Right kidney (tissue), 1 donor: ENCODE results near the gene NRCAM.

Source experiments
- DNase-seq: peaks from one replicate; pipeline ENCODE4 v3.0.0-alpha.2; 2016

The NRCAM gene

DNA sequence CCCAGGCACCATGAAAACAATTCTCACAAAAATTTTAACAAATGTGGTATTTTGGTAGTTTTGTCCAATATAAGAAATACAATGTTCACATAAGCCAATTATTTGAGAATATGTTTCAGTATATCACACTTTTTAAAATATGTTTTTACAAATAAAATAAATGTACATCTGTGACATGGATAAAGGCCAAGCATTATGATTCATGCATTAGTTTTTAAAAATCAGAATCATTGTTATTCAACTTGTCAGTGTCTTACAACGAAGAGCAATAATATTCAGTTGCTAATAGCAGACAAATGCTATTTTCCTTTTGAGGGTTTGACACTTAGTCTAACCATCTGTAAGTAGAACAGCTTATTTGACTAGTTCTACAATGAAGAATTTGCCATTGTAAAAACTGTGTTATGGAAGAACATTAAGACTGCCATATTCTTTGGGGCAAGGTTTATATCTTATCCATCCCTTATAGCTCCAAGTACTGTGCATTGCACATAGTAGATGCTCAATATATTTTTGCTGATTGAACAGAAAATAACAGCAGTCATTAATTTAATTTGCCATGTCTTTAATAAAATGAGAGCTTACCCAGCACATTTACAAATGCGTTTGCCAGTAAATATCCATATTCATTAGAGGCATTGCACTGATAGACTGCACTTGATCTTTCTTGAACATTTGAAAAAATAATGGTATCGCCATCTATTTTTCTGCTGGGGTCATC is 258.7 kb downstream of the NRCAM start:
- DNase-seq: no peak

DNA sequence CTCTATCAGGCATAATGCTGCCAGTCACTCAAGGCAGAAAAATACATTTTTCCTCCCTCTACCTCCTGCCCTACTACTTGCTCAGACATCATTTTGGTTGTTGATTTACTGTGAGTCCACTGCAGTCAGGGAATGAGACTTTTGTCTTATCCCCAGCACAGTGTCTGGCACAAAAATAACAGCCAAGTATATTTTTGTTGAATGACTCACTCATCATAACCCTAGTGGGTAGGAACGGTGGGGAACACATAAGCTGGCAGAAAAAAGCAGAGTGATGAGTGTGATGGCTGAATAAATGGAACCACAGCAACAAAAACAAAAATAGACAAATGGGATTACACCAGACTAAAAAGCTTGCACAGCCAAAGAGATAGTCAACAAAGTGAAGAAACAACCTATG is 260.2 kb downstream of the NRCAM start:
- no peak for DNase-seq

DNA sequence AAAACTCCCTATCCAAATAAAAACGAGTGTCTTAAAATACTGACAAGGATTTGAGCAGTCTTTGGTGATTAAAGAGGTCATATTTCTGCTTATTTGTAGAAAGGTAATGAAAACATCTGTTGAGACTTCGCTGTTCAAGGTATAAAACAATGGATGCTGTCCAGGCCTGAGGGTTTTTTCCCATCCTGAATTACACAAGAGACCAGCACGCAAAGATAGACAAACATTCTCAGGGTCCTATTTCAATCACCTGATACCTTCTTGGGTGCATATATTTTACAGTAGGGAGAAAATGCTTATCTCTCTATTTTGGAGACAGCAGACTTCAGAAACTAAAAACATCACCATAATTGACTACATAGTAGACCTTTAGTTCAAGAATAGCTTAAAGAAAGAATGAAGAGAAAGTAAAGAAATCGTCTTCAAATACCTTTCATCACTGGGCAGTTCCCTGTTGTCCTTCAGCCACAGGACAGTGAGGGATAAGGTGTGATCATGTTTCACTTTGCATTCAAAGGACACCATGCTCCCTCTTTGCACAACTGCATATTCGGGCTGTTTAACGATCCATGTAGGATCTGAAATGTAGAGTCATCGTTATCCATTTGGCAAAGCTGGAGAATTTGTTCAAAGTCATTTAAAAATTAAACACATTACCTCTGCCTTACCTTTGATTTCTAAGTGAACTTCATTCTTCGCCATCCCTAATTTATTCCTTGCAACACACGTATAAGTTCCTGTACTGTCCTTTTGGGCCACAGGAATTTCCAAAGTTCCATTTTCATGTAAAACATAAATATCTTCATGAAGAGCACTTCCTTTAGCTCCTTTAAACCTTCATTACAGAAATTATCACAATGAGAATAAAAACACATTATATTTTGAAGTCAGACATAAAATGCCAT is 262.4 kb downstream of the NRCAM start:
- DNase-seq: peak; percentile 17

DNA sequence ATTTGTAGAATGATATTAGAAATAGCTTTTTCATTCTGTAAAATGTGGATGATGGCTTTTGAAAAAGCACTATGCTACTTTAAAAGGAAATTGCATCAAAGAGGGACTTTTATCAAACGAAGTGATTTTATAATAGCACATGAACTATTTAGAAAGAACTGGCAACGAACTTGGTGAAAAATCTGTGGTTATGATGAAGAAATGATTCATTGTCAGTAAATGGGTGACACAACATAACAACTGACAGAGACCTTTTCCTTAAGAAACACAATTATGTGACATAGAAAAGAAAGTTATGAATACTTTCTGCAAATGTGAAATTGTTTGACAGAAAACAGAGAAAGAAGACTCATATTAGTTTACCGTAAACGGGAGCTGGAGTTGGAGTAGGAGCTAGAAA is 265.3 kb downstream of the NRCAM start:
- DNase-seq: no peak

DNA sequence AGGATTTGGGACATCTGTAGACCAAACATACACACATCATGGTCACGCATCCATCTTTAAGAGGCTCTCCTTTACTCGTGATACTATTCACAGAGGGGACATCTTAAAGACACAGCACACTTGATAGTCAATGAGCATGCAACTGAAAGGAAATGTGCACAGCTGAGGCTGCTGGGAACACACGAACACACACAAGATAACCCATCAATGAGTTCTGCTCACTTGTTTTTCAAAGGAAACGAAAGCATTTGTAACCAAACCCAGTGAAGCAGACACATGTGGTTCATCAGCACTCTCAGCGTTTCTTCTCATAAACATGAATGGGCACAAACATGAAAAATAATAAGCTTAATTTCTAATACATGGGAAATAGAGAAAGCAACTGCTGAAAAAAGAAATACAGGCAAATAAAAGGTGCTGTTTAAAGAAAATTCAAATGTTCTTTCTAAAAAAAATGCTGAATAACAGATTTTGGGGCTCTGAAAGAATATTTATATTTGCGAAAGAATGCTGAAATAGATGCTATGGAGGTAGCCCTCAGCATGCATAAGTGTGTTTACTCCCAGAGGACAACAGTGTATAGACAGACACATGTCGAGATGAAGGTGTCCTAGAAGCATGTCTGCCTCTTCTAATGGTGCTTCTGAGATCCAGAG is 266.4 kb downstream of the NRCAM start:
- no peak for DNase-seq

DNA sequence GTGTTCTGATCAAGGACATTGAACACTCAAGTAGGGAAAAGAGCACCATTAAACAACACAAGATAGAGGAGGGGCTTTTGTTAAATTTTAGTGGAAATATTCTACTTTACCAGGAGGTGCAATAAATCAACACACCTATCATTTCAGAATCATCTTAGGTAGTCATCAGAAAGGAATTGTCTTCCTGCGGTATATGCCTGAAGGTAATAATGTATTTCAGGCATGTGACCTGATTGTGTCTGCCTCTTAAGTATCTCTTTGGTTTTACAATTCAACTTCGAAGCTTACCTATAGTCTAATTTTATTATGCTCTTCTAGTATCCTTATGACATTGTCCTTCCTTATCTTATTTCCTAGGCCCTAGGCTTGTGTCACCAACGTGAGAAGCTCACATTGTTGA is 267.5 kb downstream of the NRCAM start:
- DNase-seq: no peak

DNA sequence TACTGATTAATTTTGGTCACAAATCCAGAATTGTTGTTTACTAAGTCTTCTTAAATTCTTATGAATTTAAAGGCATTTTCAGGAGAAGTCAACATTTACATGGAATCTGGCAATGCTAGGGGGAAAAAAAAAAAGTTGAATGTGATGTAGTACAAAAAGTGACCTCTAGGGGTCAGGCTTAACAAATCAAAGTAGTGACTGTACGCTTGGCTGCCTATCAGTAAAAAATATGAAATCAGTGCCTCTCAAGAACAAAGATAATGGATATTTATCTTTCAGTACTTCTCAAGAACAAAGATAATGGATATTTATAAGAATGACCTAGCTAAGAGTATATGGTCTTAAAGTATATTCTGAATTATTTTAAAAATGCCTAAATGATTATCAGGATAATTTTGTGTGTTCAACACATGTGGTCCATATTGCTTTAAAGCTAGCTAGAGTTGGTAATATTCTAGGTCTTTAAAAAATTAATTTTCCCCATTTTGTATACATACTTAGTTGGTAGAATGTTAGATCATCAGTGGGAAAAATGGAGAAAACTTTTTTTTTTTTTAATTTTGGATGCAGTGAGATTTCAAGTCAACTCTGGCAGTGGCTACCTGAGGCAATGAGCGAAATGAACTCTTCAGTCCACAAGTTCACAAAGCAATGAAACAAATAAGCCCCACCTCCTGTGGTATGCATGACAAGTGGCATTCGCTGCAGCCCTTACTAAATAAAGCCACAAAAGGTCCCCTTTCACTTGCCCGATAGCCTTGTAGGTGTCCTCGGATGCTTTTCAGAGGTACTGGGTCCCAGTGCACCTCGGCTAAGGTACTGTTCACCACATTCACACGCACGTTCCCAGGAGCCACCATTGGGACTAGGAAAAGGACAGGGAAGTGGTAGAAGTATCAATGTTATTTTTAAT is 274.9 kb downstream of the NRCAM start:
- peak; percentile 35 for DNase-seq

DNA sequence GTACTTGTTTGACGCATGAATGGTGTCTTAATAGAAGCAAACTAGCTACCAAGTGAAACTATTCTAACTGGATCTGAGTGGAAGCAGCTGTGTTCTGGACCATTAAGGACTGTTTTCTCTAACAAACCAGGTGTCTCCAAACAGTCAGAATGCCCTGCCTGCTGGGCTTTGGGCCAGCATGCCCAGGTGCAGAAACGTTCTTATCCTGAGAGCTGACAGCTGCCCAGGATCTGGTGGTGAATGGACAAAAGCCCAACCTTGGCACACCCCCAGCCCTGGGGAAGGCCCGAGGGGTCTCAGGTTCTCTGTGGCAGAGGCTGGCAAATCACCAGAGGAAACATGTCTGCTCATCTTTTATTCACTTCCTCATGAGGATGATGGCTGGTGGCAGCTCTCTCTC is 277.8 kb downstream of the NRCAM start:
- DNase-seq: no peak

DNA sequence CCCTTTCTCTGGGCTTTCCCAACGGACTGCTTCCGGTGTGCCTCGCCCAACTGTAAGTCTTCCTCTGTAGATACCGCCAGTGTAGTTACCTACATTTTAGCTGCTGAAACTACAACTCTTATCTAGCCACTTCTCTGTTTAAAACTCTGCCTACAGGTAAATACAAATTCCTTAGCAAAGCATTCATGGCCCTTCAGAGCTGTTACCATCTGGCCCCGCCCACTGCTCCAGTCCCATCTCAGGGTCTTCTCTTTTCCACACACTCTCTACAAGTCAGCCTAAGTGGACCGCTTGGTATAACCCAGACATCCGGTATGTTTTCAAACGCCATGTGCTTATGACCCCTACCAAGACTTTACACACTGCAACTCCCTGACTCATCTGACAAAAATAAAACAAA is 285.1 kb downstream of the NRCAM start:
- no peak for DNase-seq

DNA sequence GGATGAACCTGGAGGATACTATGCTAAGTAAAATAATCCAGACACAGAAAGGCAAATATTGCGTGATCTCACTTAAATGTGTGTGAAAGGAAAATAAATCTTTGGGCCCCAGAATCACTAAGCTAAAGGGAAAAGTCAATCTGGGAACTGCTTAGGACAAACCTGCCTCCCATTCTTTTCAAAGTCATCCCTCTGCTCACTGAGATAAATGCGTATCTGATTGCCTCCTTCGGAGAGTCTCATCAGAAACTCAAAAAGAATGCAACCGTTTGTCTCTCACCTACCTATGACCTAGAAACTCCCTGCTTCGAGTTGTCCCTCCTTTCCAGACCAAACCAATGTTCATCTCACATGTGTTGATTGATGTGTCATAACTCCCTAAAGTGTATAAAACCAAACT is 286.0 kb downstream of the NRCAM start:
- DNase-seq: no peak

DNA sequence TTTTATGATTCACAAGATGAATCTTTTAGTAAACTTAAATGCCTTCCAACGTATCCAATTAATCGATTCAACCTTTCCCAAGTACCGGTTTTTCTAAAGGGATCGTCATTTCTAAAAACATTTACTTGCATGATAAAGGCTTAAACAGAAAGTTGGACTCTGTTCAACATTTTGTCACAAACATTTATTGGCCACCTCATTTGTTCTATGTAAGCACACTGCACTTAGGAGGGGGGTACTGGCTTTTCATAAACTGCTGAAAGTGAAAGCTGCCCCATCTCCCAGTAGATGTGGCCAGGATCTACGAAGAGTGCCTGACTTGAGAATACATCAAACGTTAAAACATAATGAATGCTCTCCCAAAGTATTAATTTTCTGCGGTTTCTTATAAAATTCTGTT is 288.8 kb downstream of the NRCAM start:
- DNase-seq: no peak

DNA sequence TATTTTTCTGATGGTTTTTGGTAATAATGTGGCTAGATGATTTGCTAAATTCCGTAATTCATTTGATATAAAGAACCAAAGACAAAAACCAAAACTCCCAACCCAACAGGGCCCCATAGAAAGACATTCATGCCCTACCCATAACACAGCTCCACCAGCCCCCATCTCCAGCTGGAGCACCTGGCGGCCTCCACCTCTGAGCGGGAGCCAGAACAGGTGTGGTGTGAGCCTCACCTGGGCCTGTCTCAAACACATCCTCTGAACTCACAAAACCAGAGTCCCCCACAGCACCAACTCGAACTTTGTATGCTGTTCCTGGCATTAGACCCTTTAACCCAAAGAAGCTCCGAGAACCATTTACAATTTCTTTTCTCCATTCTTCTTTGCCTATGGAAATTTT is 289.5 kb downstream of the NRCAM start:
- DNase-seq: no peak

DNA sequence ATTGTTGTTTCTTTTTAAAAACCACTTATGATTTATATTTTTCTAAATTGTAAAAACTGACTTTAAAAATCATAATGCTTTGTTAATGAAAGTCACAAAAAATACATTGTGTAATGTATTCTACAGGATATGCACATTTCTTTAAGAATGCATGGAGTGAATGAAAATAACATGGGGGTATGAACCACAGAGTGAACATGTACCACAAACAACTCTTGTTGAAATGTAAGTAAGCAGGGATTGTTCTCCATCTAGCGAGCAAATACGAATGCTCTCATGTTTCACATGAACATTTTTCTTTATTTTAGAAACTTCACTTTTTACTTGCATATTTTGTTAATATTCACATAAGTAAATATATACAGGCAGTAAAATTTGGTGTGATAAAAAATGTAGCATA is 290.5 kb downstream of the NRCAM start:
- DNase-seq: no peak

DNA sequence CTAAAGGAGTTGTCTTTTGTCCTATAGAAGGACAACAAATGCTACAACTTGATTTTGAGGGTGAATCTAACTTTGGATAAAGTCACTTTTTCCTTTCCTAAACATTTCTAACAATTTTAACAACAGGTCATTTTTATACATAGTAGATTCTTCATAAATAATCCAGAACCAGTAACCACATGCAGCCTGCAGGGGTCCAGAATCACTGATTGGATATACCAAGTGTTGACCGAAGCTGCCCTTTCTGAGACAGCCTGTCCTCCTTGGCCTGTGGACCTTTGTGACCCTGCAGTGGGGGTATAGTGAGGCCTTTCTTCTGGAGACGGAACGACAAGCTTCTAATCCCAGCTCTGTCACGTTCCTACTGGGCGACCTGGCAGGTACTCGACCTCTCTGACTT is 291.3 kb downstream of the NRCAM start:
- no peak for DNase-seq

DNA sequence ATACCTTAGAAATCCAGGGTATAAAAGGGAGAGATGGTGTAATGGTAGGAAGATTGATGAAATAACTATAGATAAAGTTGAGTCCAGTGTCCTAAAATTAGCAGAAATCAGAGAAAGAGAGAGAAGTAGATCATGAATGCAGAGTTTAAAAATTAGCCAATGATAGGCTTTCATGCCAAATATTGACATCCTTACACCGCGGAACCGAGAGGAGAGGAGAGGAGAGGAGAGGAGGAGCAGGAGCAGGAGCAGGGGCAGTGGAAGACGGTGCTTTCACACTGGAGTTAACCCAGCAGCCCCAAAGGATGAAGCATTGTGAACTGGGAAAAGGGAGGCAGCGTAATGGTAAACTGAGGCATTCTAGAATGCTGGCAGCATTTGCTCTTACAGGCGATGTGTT is 291.9 kb downstream of the NRCAM start:
- DNase-seq: no peak

DNA sequence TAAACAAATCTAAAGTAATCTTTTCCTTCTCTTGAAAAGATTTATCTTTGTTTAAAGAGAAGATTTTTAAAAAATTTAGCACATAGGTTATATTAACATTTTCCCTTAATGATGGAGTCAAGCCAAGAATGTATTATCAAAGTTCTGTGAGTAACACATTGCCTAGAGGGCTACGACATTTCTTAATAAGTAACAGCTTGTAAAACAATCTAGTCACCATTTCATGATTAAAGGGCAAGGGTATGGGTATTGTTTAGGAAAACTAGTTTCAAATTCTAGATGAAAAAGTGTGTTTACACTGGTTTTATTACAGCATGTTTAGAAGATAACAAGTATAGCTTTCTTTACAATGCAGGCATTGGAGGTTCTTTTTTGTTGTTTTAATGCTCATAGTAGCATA is 297.5 kb downstream of the NRCAM start:
- no peak for DNase-seq

DNA sequence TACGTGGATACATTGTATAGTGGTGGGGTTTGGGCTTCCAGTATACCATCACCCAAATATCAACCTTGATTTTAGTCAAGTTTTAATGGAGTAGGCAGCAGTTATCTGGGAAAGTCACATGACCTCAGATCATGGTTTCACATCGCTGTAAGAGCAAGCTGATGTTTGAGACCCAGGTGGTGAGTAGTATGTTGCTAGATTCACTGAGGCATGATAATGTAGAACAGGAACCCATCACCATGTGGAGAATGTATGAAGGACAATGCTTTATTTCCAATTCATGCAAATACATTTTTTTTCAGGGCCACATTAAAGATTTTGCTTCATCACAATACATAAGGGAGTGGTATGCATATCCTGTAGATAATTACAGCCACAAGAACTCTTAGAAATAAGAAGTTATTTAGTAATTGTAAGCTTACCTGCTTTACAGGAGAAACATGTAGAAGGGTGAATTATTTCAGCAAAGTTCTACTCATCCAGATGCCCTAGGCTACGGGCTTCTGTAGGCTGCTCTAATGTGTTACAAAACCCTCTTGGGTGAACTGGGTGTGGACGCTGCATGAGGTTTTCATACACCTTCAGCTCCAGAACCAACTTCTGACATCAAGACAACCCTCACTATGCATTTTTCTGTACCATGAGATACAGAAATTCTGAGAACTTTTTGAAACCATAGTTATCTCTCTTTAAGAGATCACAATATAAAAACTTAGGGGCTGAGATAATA is 298.5 kb downstream of the NRCAM start:
- no peak for DNase-seq

DNA sequence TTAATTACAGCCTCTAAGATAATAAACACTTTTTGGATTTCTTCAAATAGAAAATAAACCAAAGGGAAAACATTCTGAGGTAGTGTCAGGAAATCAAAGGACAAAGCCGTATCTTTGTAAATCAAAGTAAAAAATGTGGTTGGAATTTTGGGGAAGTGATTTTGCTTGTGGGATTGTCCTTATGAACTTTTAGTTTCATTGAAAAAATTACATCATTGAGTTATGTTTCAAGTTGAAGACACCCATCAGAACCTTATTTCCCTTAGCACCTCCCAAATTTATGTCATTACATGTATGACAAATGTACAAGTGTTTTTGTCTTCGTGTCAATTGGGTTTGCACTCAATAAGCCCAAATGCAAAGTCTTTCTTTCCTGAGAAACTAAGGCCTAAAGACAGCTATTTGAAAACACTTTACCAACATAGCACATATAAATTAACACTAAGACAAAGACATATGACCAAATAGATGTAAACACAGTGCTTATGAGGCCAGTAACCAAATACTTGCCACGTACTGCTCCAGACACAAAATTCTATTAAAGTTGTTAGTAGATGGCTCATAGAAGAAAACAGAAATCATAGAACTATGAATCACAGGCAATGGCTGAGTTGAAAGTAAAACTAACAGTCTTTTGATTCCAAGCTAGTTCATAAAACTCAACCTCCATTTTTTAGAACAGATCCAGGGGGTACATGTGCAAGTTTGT is 299.2 kb downstream of the NRCAM start:
- DNase-seq: no peak

DNA sequence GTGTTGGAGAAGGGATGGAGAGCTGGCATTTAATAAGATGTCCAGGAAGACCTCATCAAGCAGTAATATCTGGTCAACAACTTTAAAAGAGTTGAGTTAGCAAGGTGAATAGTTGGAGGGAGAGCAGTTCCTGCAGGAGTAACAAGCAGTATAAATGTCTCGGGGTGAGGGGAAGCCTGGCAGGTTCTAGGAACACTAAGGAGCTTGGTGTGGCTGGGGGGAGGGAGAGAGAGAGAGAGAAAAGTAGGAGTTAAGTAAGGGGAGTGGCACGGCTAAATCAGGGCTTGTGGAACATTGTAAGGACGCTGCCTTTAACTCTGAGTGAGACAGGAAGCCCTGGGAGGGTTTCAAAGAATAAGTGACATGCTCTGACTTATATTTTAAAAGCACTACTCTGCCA is 304.0 kb downstream of the NRCAM start:
- no peak for DNase-seq

DNA sequence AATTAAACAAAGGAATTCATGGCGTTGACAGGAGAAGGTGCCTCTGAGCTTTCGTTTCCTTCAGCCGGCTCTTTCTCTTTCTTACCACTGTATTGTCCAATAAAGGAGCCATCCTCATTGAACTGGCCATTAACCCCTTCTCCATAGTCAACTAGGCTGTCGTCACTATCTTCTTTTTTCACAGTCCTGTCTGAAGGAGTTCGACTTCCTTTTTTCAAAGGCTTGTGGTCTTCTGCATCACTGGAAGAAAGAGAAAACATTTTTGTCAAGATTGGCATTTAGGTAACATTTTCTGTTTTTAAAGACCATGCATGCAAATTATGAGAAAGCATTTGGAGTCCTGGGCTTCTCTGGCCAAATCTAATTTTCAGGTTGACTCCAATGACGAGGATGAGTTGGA is 306.3 kb downstream of the NRCAM start:
- DNase-seq: no peak

DNA sequence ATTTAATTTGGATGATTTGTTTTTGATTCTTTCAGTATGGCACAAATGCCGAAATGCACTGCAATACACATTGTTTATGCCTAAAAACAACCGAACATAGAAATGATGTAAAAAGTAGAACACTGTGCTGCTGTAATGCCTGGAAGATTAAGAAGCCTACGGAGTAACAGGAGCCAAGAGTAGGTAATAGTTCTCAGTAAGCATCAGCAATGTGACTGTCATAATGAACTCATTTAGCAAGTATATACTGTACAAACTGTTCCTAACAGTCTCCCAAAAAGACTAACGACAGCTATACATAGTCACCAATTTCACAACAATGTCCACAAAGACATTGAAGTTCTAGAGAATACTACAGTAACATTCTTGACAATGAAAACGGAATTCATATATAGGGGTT is 307.1 kb downstream of the NRCAM start:
- no peak for DNase-seq
